ENCODE measurements around the gene SCN2A.

Gene SCN2A

GRCh38 chr2:165239230-165239629 lies at the start of gene SCN2A:
Gene SCN2A (plus strand): TSS chr2:165239414. CDS start chr2:165295824, 56,410 bp downstream.
- Histone ChIP-seq H3K27ac (ENCODE audit: low read depth, low read length, poor library complexity, severe bottlenecking) (no peak within 1 kb of the TSS), H3K36me3 (ENCODE audit: insufficient read depth, low read length) (no peaks in the 10 kb centered on the region), H3K4me3 (ENCODE audit: low read depth, low read length, poor library complexity, severe bottlenecking) (no peak within 1 kb of the TSS), H3K9me3 (ENCODE audit: low read length) (no peaks in the 10 kb centered on the region), H3K4me1 (ENCODE audit: insufficient read depth, low read length, severe bottlenecking) (peaks cover 3% of the 10 kb centered on the region), H3F3A (ENCODE audit: insufficient read depth, low read length) (no peaks in the 10 kb centered on the region), H3K27me3 (ENCODE audit: insufficient read depth, low read length) (no peaks in the 10 kb centered on the region), H2AFZ (ENCODE audit: low read length) (no peak within 1 kb of the TSS), H3K9ac (ENCODE audit: low read length) (no peak within 1 kb of the TSS), H3K79me2 (ENCODE audit: insufficient read depth, low read length) (no peaks in the 10 kb centered on the region), H3K4me2 (ENCODE audit: low read length) (no peak within 1 kb of the TSS), H3K9me2 (ENCODE audit: low read depth, low read length) (no peaks in the 10 kb centered on the region), H4K20me1 (ENCODE audit: insufficient read depth, low read length) (no peaks in the 10 kb centered on the region)
- TF ChIP-seq CTCF (IDR thresholded peaks at IDR 0.05; ENCODE audit: low read length) = peak; percentile 64
- no peak for TF ChIP-seq EZH2 (IDR thresholded peaks at IDR 0.05; ENCODE audit: borderline replicate concordance, low read length)

GRCh38 chr2:165191096-165191728 lies 48.0 kb upstream of the SCN2A start:
- Histone ChIP-seq H3K4me3 (ENCODE audit: low read depth, low read length, poor library complexity, severe bottlenecking) (no peak overlapping the region), H3K4me2 (ENCODE audit: low read length) (no peak overlapping the region), H3K9me3 (ENCODE audit: low read length) (no peaks in the 10 kb centered on the region), H4K20me1 (ENCODE audit: insufficient read depth, low read length) (no peaks in the 10 kb centered on the region), H3K9ac (ENCODE audit: low read length) (no peak overlapping the region), H3K36me3 (ENCODE audit: insufficient read depth, low read length) (no peaks in the 10 kb centered on the region), H3K27ac (ENCODE audit: low read depth, low read length, poor library complexity, severe bottlenecking) (no peak overlapping the region), H3F3A (ENCODE audit: insufficient read depth, low read length) (no peaks in the 10 kb centered on the region), H3K9me2 (ENCODE audit: low read depth, low read length) (no peaks in the 10 kb centered on the region), H3K4me1 (ENCODE audit: insufficient read depth, low read length, severe bottlenecking) (peaks cover 9% of the 10 kb centered on the region), H2AFZ (ENCODE audit: low read length) (no peak overlapping the region), H3K27me3 (ENCODE audit: insufficient read depth, low read length) (no peaks in the 10 kb centered on the region), H3K79me2 (ENCODE audit: insufficient read depth, low read length) (no peaks in the 10 kb centered on the region)
- TF ChIP-seq CTCF (IDR thresholded peaks at IDR 0.05; ENCODE audit: low read length) (no peak), EZH2 (IDR thresholded peaks at IDR 0.05; ENCODE audit: borderline replicate concordance, low read length) (no peak)

- Histone ChIP-seq H3K27me3 (ENCODE audit: insufficient read depth, low read length) (no peaks in the 10 kb centered on the region), H3K36me3 (ENCODE audit: insufficient read depth, low read length) (no peaks in the 10 kb centered on the region), H4K20me1 (ENCODE audit: insufficient read depth, low read length) (no peaks in the 10 kb centered on the region), H2AFZ (ENCODE audit: low read length) (no peak overlapping the region), H3F3A (ENCODE audit: insufficient read depth, low read length) (no peaks in the 10 kb centered on the region), H3K27ac (ENCODE audit: low read depth, low read length, poor library complexity, severe bottlenecking) (no peak overlapping the region), H3K9ac (ENCODE audit: low read length) (no peak overlapping the region), H3K79me2 (ENCODE audit: insufficient read depth, low read length) (no peaks in the 10 kb centered on the region), H3K4me1 (ENCODE audit: insufficient read depth, low read length, severe bottlenecking) (peaks cover 9% of the 10 kb centered on the region), H3K9me3 (ENCODE audit: low read length) (no peaks in the 10 kb centered on the region), H3K9me2 (ENCODE audit: low read depth, low read length) (no peaks in the 10 kb centered on the region), H3K4me2 (ENCODE audit: low read length) (peak overlapping the region; percentile 13; the same call in 1 of the 2 replicates), H3K4me3 (ENCODE audit: low read depth, low read length, poor library complexity, severe bottlenecking) (no peak overlapping the region)
- TF ChIP-seq CTCF (IDR thresholded peaks at IDR 0.05; ENCODE audit: low read length) (no peak), EZH2 (IDR thresholded peaks at IDR 0.05; ENCODE audit: borderline replicate concordance, low read length) (no peak)
Observed at GRCh38 chr2:165192729-165193128, 46.5 kb upstream of the SCN2A start.

Data from OCI-LY1 (cell line).